Measurements from ENCODE around the gene MXRA7.

DNA sequence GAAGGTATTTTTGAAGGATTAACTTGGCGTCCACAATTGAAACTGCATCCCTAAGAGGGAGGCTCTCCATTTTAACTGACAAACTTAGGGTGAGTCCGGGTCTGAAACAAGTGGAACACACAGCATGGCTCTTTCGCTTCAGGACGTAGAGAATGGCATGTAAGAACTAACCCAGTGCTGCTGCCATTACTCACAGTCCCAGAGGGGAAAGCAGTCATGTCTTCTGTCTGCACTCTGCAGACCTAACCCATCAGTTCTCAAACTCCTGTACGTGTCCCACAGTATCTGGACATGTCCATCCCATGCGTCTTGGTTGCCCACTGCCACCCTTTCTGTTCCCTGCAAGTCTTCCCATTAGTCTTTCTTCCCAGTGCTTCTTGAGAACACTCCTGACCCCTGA lies 67.8 kb downstream of the MXRA7 start:
- TF ChIP-seq CTCF (IDR thresholded peaks at IDR 0.05; ENCODE audit: insufficient read depth, low read length, poor library complexity, severe bottlenecking) (no peak), EZH2phosphoT487 (conservative IDR thresholded peaks at IDR 0.05; ENCODE audit: low read length) (no peak)
